Loucy (cell line): ENCODE data around the gene CBX2.

Source experiments
- H2AFZ ChIP-seq: fragments of 200-600 bp; sonication (generic); 2 replicates; pipeline ENCODE4 v1.6.0; 2016; ENCODE audit warnings: antibody characterized with exemption, mild to moderate bottlenecking, low read length, moderate library complexity
- H3F3A ChIP-seq: fragments of 200-600 bp; 2 replicates; pipeline ENCODE4 v1.6.0; 2016; ENCODE audit warnings: antibody characterized with exemption, low read depth, mild to moderate bottlenecking
- H3K27me3 ChIP-seq: fragments of 200-600 bp; sonication (generic); 2 replicates; pipeline ENCODE4 v1.6.1; 2014; ENCODE audit warnings: low read length, mild to moderate bottlenecking; ENCODE audit not compliant: insufficient read depth, poor library complexity, severe bottlenecking
- H3K36me3 ChIP-seq: fragments of 200-600 bp; sonication (generic); 2 replicates; pipeline ENCODE4 v1.6.1; 2016; ENCODE audit warnings: low read length; ENCODE audit not compliant: insufficient read depth
- H3K4me1 ChIP-seq: fragments of 200-600 bp; sonication (generic); 2 replicates; pipeline ENCODE4 v1.5.1; 2014; ENCODE audit warnings: low read length, mild to moderate bottlenecking; ENCODE audit not compliant: insufficient read depth, poor library complexity, severe bottlenecking
- H3K4me2 ChIP-seq: fragments of 200-600 bp; sonication (generic); 2 replicates; pipeline ENCODE4 v1.6.0; 2014; ENCODE audit warnings: antibody characterized with exemption, low read length, low read depth, mild to moderate bottlenecking; ENCODE audit not compliant: poor library complexity, severe bottlenecking
- H3K4me3 ChIP-seq: fragments of 200-600 bp; sonication (generic); 2 replicates; pipeline ENCODE4 v1.5.1; 2014; ENCODE audit warnings: low read length, mild to moderate bottlenecking, mixed read lengths; ENCODE audit not compliant: poor library complexity, severe bottlenecking
- H3K79me2 ChIP-seq: fragments of 200-600 bp; sonication (generic); 2 replicates; pipeline ENCODE4 v1.6.1; 2014; ENCODE audit warnings: low read length; ENCODE audit not compliant: insufficient read depth
- H3K9ac ChIP-seq: fragments of 200-600 bp; sonication (generic); 2 replicates; pipeline ENCODE4 v1.6.0; 2014; ENCODE audit warnings: mild to moderate bottlenecking, low read depth, low read length, moderate library complexity; ENCODE audit not compliant: poor library complexity, severe bottlenecking
- H3K9me2 ChIP-seq: fragments of 200-600 bp; sonication (generic); replicated peaks from 2 replicates; pipeline ENCODE4 v1.6.1; 2016; ENCODE audit warnings: low read depth, low read length, mixed read lengths
- H3K9me3 ChIP-seq: fragments of 200-600 bp; sonication (generic); 2 replicates; pipeline ENCODE4 v1.6.1; 2014; ENCODE audit warnings: mild to moderate bottlenecking, antibody characterized with exemption, low read length, low read depth; ENCODE audit not compliant: insufficient read depth
- H4K20me1 ChIP-seq: fragments of 200-600 bp; sonication (generic); 2 replicates; pipeline ENCODE4 v1.6.0; 2014; ENCODE audit warnings: antibody characterized with exemption, low read length, mild to moderate bottlenecking; ENCODE audit not compliant: insufficient read depth, poor library complexity, severe bottlenecking
- CTCF ChIP-seq: fragments of 200-600 bp; sonication (generic); conservative IDR thresholded peaks from 2 replicates; pipeline ENCODE4 v1.5.1; 2014; ENCODE audit warnings: mild to moderate bottlenecking, antibody characterized with exemption, low read length
- EZH2phosphoT487 ChIP-seq: fragments of 200-600 bp; IDR thresholded peaks from 2 replicates; pipeline ENCODE4 v1.6.1; 2018; ENCODE audit warnings: antibody characterized with exemption, mild to moderate bottlenecking, moderate library complexity, borderline replicate concordance

Gene CBX2

GRCh38 chr17:79757140-79757745 is 20.7 kb upstream of the CBX2 start:
- Histone ChIP-seq H3K9me3 (no peaks in the 10 kb centered on the region), H3K4me2 (no peak overlapping the region), H3K4me1 (no peaks in the 10 kb centered on the region), H3K27me3 (no peaks in the 10 kb centered on the region), H2AFZ (no peak overlapping the region), H3K79me2 (no peaks in the 10 kb centered on the region), H3K9ac (no peak overlapping the region), H3F3A (no peaks in the 10 kb centered on the region), H4K20me1 (no peaks in the 10 kb centered on the region), H3K9me2 (no peaks in the 10 kb centered on the region), H3K36me3 (no peaks in the 10 kb centered on the region), H3K4me3 (no peak overlapping the region)
- TF ChIP-seq CTCF: no peak
- TF ChIP-seq EZH2phosphoT487: no peak

GRCh38 chr17:79758271-79758670 is 19.7 kb upstream of the CBX2 start:
- H3K4me1 ChIP-seq: no peaks in the 10 kb centered on the region
- H3F3A ChIP-seq: no peaks in the 10 kb centered on the region
- no peak overlapping the region for H3K4me2 ChIP-seq
- no peaks in the 10 kb centered on the region for H3K9me2 ChIP-seq
- H3K79me2 ChIP-seq: no peaks in the 10 kb centered on the region
- H3K36me3 ChIP-seq: no peaks in the 10 kb centered on the region
- H3K27me3 ChIP-seq: no peaks in the 10 kb centered on the region
- H3K4me3 ChIP-seq: no peak overlapping the region
- H4K20me1 ChIP-seq: no peaks in the 10 kb centered on the region
- no peak overlapping the region for H3K9ac ChIP-seq
- TF ChIP-seq EZH2phosphoT487: no peak
- TF ChIP-seq CTCF: no peak
- no peaks in the 10 kb centered on the region for H3K9me3 ChIP-seq
- H2AFZ ChIP-seq: no peak overlapping the region

- no peaks in the 10 kb centered on the region for H3K27me3 ChIP-seq
These were observed 17.6 kb upstream of the CBX2 start for GRCh38 chr17:79760197-79760906.

More at GRCh38 chr17:79760197-79760906, 17.6 kb upstream of the CBX2 start:
- Histone ChIP-seq H3K9ac (no peak overlapping the region), H3K4me1 (no peaks in the 10 kb centered on the region), H3K79me2 (no peaks in the 10 kb centered on the region), H3K9me3 (no peaks in the 10 kb centered on the region), H3K4me2 (no peak overlapping the region), H3K36me3 (no peaks in the 10 kb centered on the region), H3K9me2 (no peaks in the 10 kb centered on the region), H3F3A (no peaks in the 10 kb centered on the region), H2AFZ (no peak overlapping the region), H3K4me3 (no peak overlapping the region), H4K20me1 (no peaks in the 10 kb centered on the region)
- TF ChIP-seq CTCF (no peak), EZH2phosphoT487 (no peak)
